HG03442 (cell line): Measurements from ENCODE around the gene LRRTM4.

ENCODE experiments used
- ATAC-seq: cut with Tn5 transposase; IDR thresholded peaks from one replicate; pipeline ENCODE4 v1.9.1; 2021; ENCODE audit warnings: mild to moderate bottlenecking, moderate library complexity; ENCODE audit not compliant: unreplicated experiment

Gene LRRTM4

GRCh38 chr2:76930056-76930744, 592.0 kb downstream of the LRRTM4 start:
- no peak for ATAC-seq

- no peak for ATAC-seq
Measured at GRCh38 chr2:76928026-76928425, 594.1 kb downstream of the LRRTM4 start.

GRCh38 chr2:76921006-76921405, 601.2 kb downstream of the LRRTM4 start:
- no peak for ATAC-seq

GRCh38 chr2:76895469-76895868, 626.7 kb downstream of the LRRTM4 start:
- ATAC-seq, result no peak

- no peak for ATAC-seq
Measured at GRCh38 chr2:76870581-76870980, 651.6 kb downstream of the LRRTM4 start.

DNA sequence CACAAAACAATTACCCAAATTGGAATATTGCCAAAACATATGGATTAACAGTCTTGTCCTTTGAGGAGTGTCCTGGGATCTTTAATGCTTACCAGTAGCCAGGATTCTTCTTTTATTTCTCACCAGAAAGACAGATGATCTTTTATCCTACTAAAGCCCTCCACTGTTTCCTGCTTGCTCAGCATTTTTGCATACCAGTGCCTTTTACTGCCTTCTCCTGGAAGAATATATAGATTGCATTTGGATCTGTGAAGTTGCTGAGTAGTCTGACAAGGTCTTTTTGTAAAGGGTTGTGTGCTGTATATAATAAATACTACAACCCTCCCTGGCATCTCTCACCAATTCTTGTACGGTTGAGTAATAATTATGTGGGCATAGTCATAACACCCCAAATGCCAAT, 652.2 kb downstream of the LRRTM4 start:
- ATAC-seq, result no peak

GRCh38 chr2:76867854-76868253, 654.3 kb downstream of the LRRTM4 start:
- no peak for ATAC-seq

DNA sequence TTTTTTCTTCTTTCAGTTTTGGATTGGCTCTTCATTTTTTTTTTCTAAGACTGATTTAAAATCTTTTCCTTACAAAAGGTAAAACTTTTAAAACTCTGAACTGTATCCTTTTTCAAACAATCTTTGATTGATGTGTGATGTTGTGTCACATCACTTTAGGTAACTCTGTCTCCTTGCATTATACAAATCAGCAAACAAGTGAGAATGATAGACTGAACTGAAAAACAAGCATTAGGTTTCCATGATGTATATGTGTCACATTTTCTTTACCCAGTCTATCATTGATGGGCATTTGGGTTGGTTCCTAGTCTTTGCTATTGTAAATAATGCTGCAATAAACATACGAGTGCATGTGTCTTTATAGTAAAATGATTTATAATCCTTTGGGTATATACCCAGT, 655.7 kb downstream of the LRRTM4 start:
- no peak for ATAC-seq

GRCh38 chr2:76862901-76863300, 659.3 kb downstream of the LRRTM4 start:
- ATAC-seq, result no peak

GRCh38 chr2:76861708-76862107, 660.5 kb downstream of the LRRTM4 start:
- ATAC-seq, result no peak

DNA sequence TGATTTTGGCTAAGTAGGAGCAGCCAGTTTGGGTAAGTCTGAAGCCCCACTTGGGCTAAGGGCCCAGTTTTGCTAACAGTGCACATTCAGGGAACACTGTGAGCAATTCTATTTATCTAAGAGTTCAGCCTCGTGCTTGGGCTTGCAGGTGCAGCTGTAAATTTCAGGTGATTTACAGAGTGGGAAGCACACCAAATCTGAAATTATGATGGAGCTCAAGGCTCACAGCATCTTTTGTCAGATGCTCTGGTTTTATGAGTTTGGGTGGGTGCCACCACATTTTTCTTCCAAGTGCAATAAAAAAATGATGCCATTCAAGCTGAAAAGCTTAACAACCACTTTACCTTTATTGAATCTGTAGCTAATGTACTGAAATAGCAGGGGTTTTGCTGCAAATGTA, 671.2 kb downstream of the LRRTM4 start:
- ATAC-seq, result no peak

- ATAC-seq, result no peak
Measured at GRCh38 chr2:76849086-76849485, 673.1 kb downstream of the LRRTM4 start.

DNA sequence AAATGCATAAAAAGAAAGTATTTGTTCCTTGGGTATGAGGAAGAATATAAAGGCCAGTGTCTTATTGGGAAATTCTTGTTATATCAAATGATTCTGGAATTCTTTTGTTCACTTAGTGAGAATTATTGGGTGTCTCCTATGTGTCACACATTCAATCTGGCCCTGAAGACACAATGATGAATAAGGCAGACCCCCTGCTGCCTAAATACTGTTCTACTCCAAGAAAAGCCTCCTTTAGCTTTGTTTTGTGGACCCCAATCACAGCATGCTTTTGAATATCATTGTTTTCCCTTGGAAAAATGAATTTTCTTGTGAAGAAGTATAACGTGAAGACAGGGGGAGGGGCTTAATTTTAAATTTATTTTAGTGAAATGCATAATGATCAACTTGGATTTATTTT, 682.4 kb downstream of the LRRTM4 start:
- no peak for ATAC-seq

DNA sequence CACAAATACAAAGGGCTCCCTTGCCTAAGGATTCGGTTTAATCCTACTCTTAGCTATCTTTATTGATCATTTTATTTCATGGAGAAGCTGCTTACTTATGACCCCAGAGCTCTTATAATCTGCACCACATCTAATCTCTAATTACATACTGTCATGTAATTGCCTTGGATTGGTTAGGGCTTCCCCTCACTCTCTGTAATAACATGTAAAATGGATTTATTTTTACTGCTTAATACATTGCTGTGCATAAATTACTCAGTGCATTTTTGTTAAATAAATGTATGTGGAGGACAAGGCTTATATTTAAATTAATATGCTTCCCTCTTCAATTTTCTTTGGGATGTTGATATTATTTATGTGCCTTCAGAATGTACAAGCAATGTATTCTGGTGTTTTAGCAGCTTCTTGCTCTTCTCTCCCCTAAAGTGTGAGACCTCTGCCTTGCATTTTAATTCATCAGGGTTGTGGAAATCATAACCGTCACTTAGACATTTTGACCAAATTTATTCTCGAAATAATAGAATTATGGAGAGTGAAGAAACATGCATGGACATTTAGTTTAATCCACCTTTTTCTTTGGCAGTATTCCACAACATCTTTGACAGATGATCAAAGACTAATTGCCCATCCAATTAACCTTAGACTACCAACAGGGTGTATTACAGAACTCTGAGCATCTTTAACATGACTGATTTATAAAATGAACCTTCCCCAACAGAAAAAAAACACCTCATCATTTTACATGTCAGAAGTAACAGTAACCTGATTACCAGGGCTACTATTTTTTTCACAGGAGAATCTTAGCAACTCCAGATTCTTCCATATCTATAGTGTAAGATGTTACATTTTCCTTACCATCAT, 692.6 kb downstream of the LRRTM4 start:
- no peak for ATAC-seq

DNA sequence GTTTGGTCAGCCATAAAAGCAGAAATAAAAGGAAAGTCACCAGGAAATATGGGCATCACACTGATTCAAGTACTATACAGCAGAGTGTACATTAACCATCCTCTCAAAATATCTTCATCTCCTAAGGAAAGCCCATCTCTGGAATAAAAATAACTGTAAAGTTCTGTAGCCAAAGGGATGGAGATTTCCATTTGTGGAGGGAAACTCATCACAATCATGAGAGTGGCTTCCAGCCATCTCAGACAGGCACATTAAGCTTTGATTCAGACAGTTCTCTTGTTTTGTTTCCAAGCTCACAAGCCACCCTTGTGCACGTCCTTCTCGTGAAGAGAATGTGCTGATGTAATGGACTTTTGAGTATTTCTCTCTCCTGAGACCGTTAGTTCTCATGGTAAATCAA, 695.5 kb downstream of the LRRTM4 start:
- no peak for ATAC-seq

GRCh38 chr2:76825140-76825970, 696.8 kb downstream of the LRRTM4 start:
- no peak for ATAC-seq

- no peak for ATAC-seq
Measured at GRCh38 chr2:76821731-76822130, 700.4 kb downstream of the LRRTM4 start.

DNA sequence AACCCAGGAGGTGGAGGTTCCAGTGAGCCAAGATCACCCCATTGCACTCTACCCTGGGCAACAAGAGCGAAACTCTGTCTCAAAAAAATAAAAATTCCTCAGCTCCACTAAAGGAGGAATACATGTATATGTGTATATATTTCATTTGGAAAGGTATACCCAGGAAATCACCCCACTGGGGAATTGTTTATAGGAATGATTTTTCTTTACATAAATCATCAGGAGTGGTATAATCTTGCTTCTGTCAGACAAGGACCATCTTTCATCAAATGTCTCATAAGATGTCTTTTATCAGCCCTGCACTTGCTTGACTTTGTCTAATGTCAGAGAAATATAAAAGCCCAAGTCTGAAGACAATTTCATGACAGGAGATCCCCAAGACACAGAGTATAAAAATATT, 709.1 kb downstream of the LRRTM4 start:
- no peak for ATAC-seq

GRCh38 chr2:76812156-76812555, 710.0 kb downstream of the LRRTM4 start:
- ATAC-seq, result no peak

- no peak for ATAC-seq
Measured at GRCh38 chr2:76809136-76809535, 713.0 kb downstream of the LRRTM4 start.

DNA sequence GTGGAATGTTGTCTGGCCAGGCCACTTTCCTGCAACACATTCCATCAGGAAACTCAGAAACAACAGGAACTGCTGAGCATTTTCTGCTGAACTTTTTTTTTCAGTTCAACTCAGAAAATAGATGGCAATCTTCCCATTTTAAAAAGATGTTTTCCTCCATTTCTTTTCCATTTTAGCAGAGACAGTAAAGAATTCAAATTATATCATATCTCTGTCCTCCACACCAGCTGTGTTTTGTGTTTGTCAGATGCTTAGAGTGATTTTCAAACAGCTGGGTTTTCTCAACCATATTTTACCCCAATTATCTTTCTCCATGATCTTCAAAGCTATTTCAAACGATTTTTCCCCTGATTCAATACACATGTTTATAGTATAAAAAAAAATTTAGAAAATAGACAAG, 713.4 kb downstream of the LRRTM4 start:
- no peak for ATAC-seq
